ENCODE data around the gene PLAC8L1. TPM values are rescaled to one million over a fixed set of nuclear protein-coding genes. Genes with fewer than 3 reads are reported as not detected.
"Not testable (repeated sequence)": the region's sequence is repeated elsewhere in the genome, so short reads cannot be mapped to it uniquely, and the experiment has no call there.

PLAC8L1 gene
- polyA plus RNA-seq, 4 donors, result 0.33 to 0.38 TPM; not detected in 2

GRCh38 chr5:146117216-146117615 lies 11.8 kb upstream of the PLAC8L1 start:
- not testable (repeated sequence) for H3K4me3 ChIP-seq (ENCODE audit: low read depth in 1 of 3, low read length in 3 of 3); H3K4me1 ChIP-seq (ENCODE audit: control insufficient read depth in 3 of 3, insufficient read depth in 2 of 3, low read depth in 1 of 3, low read length in 2 of 3); DNase-seq; H3K27me3 ChIP-seq (ENCODE audit: control insufficient read depth in 3 of 3, insufficient read depth in 3 of 3, low read length in 3 of 3); H3K27ac ChIP-seq (ENCODE audit: low read depth in 1 of 3, low read length in 2 of 3); FAIRE-seq; H3K9me3 ChIP-seq (ENCODE audit: control insufficient read depth in 2 of 2, insufficient read depth in 1 of 2, low read depth in 1 of 2, low read length in 1 of 2)
- peaks cover 0 to 19% (median 10%) of the 10 kb centered on the region in 3 donors for H3K36me3 ChIP-seq (ENCODE audit: control insufficient read depth in 3 of 3, insufficient read depth in 2 of 3, low read depth in 1 of 3, low read length in 3 of 3)
- 96 to 100% (median 96%) methylated on average over 2 of the region's 2 CpGs for WGBS, 3 donors

GRCh38 chr5:146116361-146116760 lies 11.0 kb upstream of the PLAC8L1 start:
- H3K27me3 ChIP-seq (ENCODE audit: control insufficient read depth in 3 of 3, insufficient read depth in 3 of 3, low read length in 3 of 3), result no peaks in the 10 kb centered on the region
- peaks cover 0 to 17% (median 10%) of the 10 kb centered on the region in 3 donors for H3K36me3 ChIP-seq (ENCODE audit: control insufficient read depth in 3 of 3, insufficient read depth in 2 of 3, low read depth in 1 of 3, low read length in 3 of 3)
- H3K27ac ChIP-seq (ENCODE audit: low read depth in 1 of 3, low read length in 2 of 3), result no peak overlapping the region
- FAIRE-seq (no peak), DNase-seq (no peak)
- WGBS, 3 donors, result 74 to 91% (median 90%) methylated on average over 2 of the region's 2 CpGs
- H3K4me3 ChIP-seq (ENCODE audit: low read depth in 1 of 3, low read length in 3 of 3), result no peak overlapping the region
- no peaks in the 10 kb centered on the region for H3K4me1 ChIP-seq (ENCODE audit: control insufficient read depth in 3 of 3, insufficient read depth in 2 of 3, low read depth in 1 of 3, low read length in 2 of 3)
- H3K9me3 ChIP-seq (ENCODE audit: control insufficient read depth in 2 of 2, insufficient read depth in 1 of 2, low read depth in 1 of 2, low read length in 1 of 2), result no peaks in the 10 kb centered on the region

- DNase-seq (no peak), FAIRE-seq (no peak)
- H3K4me1 ChIP-seq (ENCODE audit: control insufficient read depth in 3 of 3, insufficient read depth in 2 of 3, low read depth in 1 of 3, low read length in 2 of 3), result no peaks in the 10 kb centered on the region
- H3K9me3 ChIP-seq (ENCODE audit: control insufficient read depth in 2 of 2, insufficient read depth in 1 of 2, low read depth in 1 of 2, low read length in 1 of 2), result no peaks in the 10 kb centered on the region
- no peaks in the 10 kb centered on the region for H3K27me3 ChIP-seq (ENCODE audit: control insufficient read depth in 3 of 3, insufficient read depth in 3 of 3, low read length in 3 of 3)
- no peak overlapping the region for H3K27ac ChIP-seq (ENCODE audit: low read depth in 1 of 3, low read length in 2 of 3)
- H3K4me3 ChIP-seq (ENCODE audit: low read depth in 1 of 3, low read length in 3 of 3), result no peak overlapping the region
- 79 to 94% (median 92%) methylated on average over 5 of the region's 5 CpGs for WGBS, 3 donors
- H3K36me3 ChIP-seq (ENCODE audit: control insufficient read depth in 3 of 3, insufficient read depth in 2 of 3, low read depth in 1 of 3, low read length in 3 of 3), result peaks cover 0 to 17% (median 5%) of the 10 kb centered on the region in 3 donors
Observed at GRCh38 chr5:146112476-146112875, 7.1 kb upstream of the PLAC8L1 start.

- no peak overlapping the region for H3K4me3 ChIP-seq (ENCODE audit: low read depth in 1 of 3, low read length in 3 of 3)
- no peaks in the 10 kb centered on the region for H3K4me1 ChIP-seq (ENCODE audit: control insufficient read depth in 3 of 3, insufficient read depth in 2 of 3, low read depth in 1 of 3, low read length in 2 of 3)
- H3K36me3 ChIP-seq (ENCODE audit: control insufficient read depth in 3 of 3, insufficient read depth in 2 of 3, low read depth in 1 of 3, low read length in 3 of 3), result peaks cover 0 to 14% (median 5%) of the 10 kb centered on the region in 3 donors
- H3K27ac ChIP-seq (ENCODE audit: low read depth in 1 of 3, low read length in 2 of 3), result no peak overlapping the region
- H3K9me3 ChIP-seq (ENCODE audit: control insufficient read depth in 2 of 2, insufficient read depth in 1 of 2, low read depth in 1 of 2, low read length in 1 of 2), result no peaks in the 10 kb centered on the region
- H3K27me3 ChIP-seq (ENCODE audit: control insufficient read depth in 3 of 3, insufficient read depth in 3 of 3, low read length in 3 of 3), result no peaks in the 10 kb centered on the region
- no peak for DNase-seq
- FAIRE-seq, result no peak
- 21 to 34% (median 31%) methylated on average over 1 of the region's 1 CpG for WGBS, 3 donors
Observed at GRCh38 chr5:146111409-146111808, 6.0 kb upstream of the PLAC8L1 start.

GRCh38 chr5:146109379-146109778 lies 4.0 kb upstream of the PLAC8L1 start:
- 73 to 86% (median 78%) methylated on average over 1 of the region's 1 CpG for WGBS, 3 donors
- no peak for FAIRE-seq

GRCh38 chr5:146108870-146109269 lies 3.5 kb upstream of the PLAC8L1 start:
- not testable (repeated sequence) for H3K27ac ChIP-seq (ENCODE audit: low read depth in 1 of 3, low read length in 2 of 3); H3K27me3 ChIP-seq (ENCODE audit: control insufficient read depth in 3 of 3, insufficient read depth in 3 of 3, low read length in 3 of 3); H3K4me1 ChIP-seq (ENCODE audit: control insufficient read depth in 3 of 3, insufficient read depth in 2 of 3, low read depth in 1 of 3, low read length in 2 of 3); H3K36me3 ChIP-seq (ENCODE audit: control insufficient read depth in 3 of 3, insufficient read depth in 2 of 3, low read depth in 1 of 3, low read length in 3 of 3); H3K4me3 ChIP-seq (ENCODE audit: low read depth in 1 of 3, low read length in 3 of 3); DNase-seq; H3K9me3 ChIP-seq (ENCODE audit: control insufficient read depth in 2 of 2, insufficient read depth in 1 of 2, low read depth in 1 of 2, low read length in 1 of 2); FAIRE-seq
- 96 to 98% (median 98%) methylated on average over 2 of the region's 2 CpGs for WGBS, 3 donors

More at GRCh38 chr5:146109379-146109778, 4.0 kb upstream of the PLAC8L1 start:
- no peak for DNase-seq
- Histone ChIP-seq H3K27ac (ENCODE audit: low read depth in 1 of 3, low read length in 2 of 3) (no peak overlapping the region), H3K9me3 (ENCODE audit: control insufficient read depth in 2 of 2, insufficient read depth in 1 of 2, low read depth in 1 of 2, low read length in 1 of 2) (no peaks in the 10 kb centered on the region), H3K4me3 (ENCODE audit: low read depth in 1 of 3, low read length in 3 of 3) (no peak overlapping the region), H3K4me1 (ENCODE audit: control insufficient read depth in 3 of 3, insufficient read depth in 2 of 3, low read depth in 1 of 3, low read length in 2 of 3) (no peaks in the 10 kb centered on the region), H3K36me3 (ENCODE audit: control insufficient read depth in 3 of 3, insufficient read depth in 2 of 3, low read depth in 1 of 3, low read length in 3 of 3) (peaks cover 0 to 9% (median 5%) of the 10 kb centered on the region in 3 donors), H3K27me3 (ENCODE audit: control insufficient read depth in 3 of 3, insufficient read depth in 3 of 3, low read length in 3 of 3) (no peaks in the 10 kb centered on the region)

GRCh38 chr5:146107901-146108300 lies 2.5 kb upstream of the PLAC8L1 start:
- WGBS, 3 donors, result 48 to 83% (median 50%) methylated on average over 1 of the region's 1 CpG
- Histone ChIP-seq H3K4me1 (ENCODE audit: control insufficient read depth in 3 of 3, insufficient read depth in 2 of 3, low read depth in 1 of 3, low read length in 2 of 3) (no peaks in the 10 kb centered on the region), H3K4me3 (ENCODE audit: low read depth in 1 of 3, low read length in 3 of 3) (no peak overlapping the region), H3K27me3 (ENCODE audit: control insufficient read depth in 3 of 3, insufficient read depth in 3 of 3, low read length in 3 of 3) (no peaks in the 10 kb centered on the region), H3K27ac (ENCODE audit: low read depth in 1 of 3, low read length in 2 of 3) (no peak overlapping the region), H3K36me3 (ENCODE audit: control insufficient read depth in 3 of 3, insufficient read depth in 2 of 3, low read depth in 1 of 3, low read length in 3 of 3) (peaks cover 0 to 2% (median under 1%) of the 10 kb centered on the region in 3 donors), H3K9me3 (ENCODE audit: control insufficient read depth in 2 of 2, insufficient read depth in 1 of 2, low read depth in 1 of 2, low read length in 1 of 2) (no peaks in the 10 kb centered on the region)
- DNase-seq, result no peak
- no peak for FAIRE-seq

- Histone ChIP-seq H3K27ac (ENCODE audit: low read depth in 1 of 3, low read length in 2 of 3) (no peak overlapping the region), H3K4me3 (ENCODE audit: low read depth in 1 of 3, low read length in 3 of 3) (no peak overlapping the region), H3K27me3 (ENCODE audit: control insufficient read depth in 3 of 3, insufficient read depth in 3 of 3, low read length in 3 of 3) (no peaks in the 10 kb centered on the region), H3K4me1 (ENCODE audit: control insufficient read depth in 3 of 3, insufficient read depth in 2 of 3, low read depth in 1 of 3, low read length in 2 of 3) (no peaks in the 10 kb centered on the region), H3K9me3 (ENCODE audit: control insufficient read depth in 2 of 2, insufficient read depth in 1 of 2, low read depth in 1 of 2, low read length in 1 of 2) (no peaks in the 10 kb centered on the region), H3K36me3 (ENCODE audit: control insufficient read depth in 3 of 3, insufficient read depth in 2 of 3, low read depth in 1 of 3, low read length in 3 of 3) (no peaks in the 10 kb centered on the region)
- DNase-seq (no peak), FAIRE-seq (no peak)
- 22 to 95% (median 79%) methylated on average over 1 of the region's 1 CpG for WGBS, 3 donors
Observed at GRCh38 chr5:146103594-146103993, 1.8 kb downstream of the PLAC8L1 start.

- 82 to 94% (median 85%) methylated on average over 2 of the region's 2 CpGs for WGBS, 3 donors
Observed at GRCh38 chr5:146101646-146102045, 3.7 kb downstream of the PLAC8L1 start.

More at GRCh38 chr5:146101646-146102045, 3.7 kb downstream of the PLAC8L1 start:
- DNase-seq, result no peak
- Histone ChIP-seq H3K4me1 (ENCODE audit: control insufficient read depth in 3 of 3, insufficient read depth in 2 of 3, low read depth in 1 of 3, low read length in 2 of 3) (no peaks in the 10 kb centered on the region), H3K36me3 (ENCODE audit: control insufficient read depth in 3 of 3, insufficient read depth in 2 of 3, low read depth in 1 of 3, low read length in 3 of 3) (no peaks in the 10 kb centered on the region), H3K9me3 (ENCODE audit: control insufficient read depth in 2 of 2, insufficient read depth in 1 of 2, low read depth in 1 of 2, low read length in 1 of 2) (no peaks in the 10 kb centered on the region), H3K4me3 (ENCODE audit: low read depth in 1 of 3, low read length in 3 of 3) (no peak overlapping the region), H3K27me3 (ENCODE audit: control insufficient read depth in 3 of 3, insufficient read depth in 3 of 3, low read length in 3 of 3) (no peaks in the 10 kb centered on the region), H3K27ac (ENCODE audit: low read depth in 1 of 3, low read length in 2 of 3) (no peak overlapping the region)
- no peak for FAIRE-seq
